Upper lobe of right lung (tissue), 1 donor: ENCODE results near the gene DDX51. TPM values are rescaled to one million over a fixed set of nuclear protein-coding genes. Genes with fewer than 3 reads are reported as not detected.

ENCODE experiments used
- ATAC-seq: fragments of 200-7000 bp; cut with Tn5 transposase; one replicate; pipeline ENCODE4 v1.9.1; 2020; ENCODE audit warnings: mild to moderate bottlenecking, moderate library complexity
- DNase-seq: peaks from one replicate; pipeline ENCODE4 v3.0.0-alpha.2; 2020
- H3K27ac ChIP-seq: fragments of 200-600 bp; one replicate; pipeline ENCODE4 v1.8.0; 2022
- H3K27me3 ChIP-seq: fragments of 200-600 bp; one replicate; pipeline ENCODE4 v1.8.0; 2022; ENCODE audit warnings: mild to moderate bottlenecking
- H3K36me3 ChIP-seq: fragments of 200-600 bp; one replicate; pipeline ENCODE4 v1.8.0; 2022
- H3K4me1 ChIP-seq: fragments of 200-600 bp; one replicate; pipeline ENCODE4 v1.8.0; 2022
- H3K4me3 ChIP-seq: fragments of 200-600 bp; one replicate; pipeline ENCODE4 v1.8.0; 2022; ENCODE audit warnings: mild to moderate bottlenecking
- H3K9me3 ChIP-seq: fragments of 200-600 bp; one replicate; pipeline ENCODE4 v1.8.0; 2022
- CTCF ChIP-seq: fragments of 200-600 bp; IDR thresholded peaks from one replicate; pipeline ENCODE4 v1.8.0; 2022; ENCODE audit warnings: antibody characterized with exemption
- intact Hi-C: fragments of 100-400 bp; cut with DNase I; formaldehyde crosslinking; loops from one replicate; pipeline ENCODE4 v1.11.0; 2022
- total RNA-seq: library from RNA; stranded (reverse); fragmentation: NEBNext Ultra II Directional; extraction: Animal tissue kit (Norgen Biotek cat#: 25700); gene quantifications from one replicate; pipeline ENCODE4 v1.2.1, GENCODE V29; 2021
- donor health status: DM: no; HTN: yes; CAD: no; lungs with severe emphysema.

The DDX51 gene
- total RNA-seq, 1 donor from 2014 or later = 16.2 TPM

DNA sequence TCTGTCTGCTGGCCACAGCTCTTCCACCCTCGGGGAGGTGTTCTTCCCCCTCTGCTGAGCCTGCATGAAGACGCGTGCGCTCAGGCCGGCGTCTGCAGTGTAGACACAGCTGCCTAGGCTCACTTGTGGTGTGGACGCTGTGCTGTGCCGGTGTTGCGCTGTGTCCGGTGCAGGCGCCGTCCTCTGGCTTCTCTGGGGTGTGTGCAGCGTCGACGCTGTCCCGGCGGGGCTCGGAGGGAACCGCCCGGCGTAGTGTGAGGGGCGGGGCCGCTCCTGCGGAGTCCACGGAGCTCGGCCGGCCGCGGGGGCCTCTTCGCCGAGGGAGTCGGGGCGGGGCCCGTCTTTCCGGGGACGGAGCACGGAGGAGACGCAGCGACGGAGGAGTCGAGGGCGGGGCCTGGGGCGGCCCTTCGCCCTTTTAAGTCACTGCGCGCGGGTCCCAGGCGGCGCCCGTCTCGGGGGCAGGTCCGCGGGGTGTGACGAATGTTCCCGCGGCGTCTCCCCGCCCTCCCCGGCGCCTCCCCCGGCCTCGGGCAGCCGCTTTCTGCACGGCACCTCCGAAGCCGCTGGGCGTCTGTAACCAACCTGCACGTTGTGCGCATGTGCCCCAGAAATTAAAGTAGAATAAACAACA lies 45.4 kb upstream of the DDX51 start:
- H3K27me3 ChIP-seq = no peaks in the 10 kb centered on the region
- peak overlapping the region; percentile 76 for H3K27ac ChIP-seq
- intact Hi-C loops = no loop called here
- H3K9me3 ChIP-seq = no peaks in the 10 kb centered on the region
- no peak for TF ChIP-seq CTCF
- ATAC-seq (peak; percentile 96), DNase-seq (peak; percentile 98)
- H3K36me3 ChIP-seq = no peaks in the 10 kb centered on the region
- H3K4me3 ChIP-seq = peak overlapping the region; percentile 71
- peaks cover 5% of the 10 kb centered on the region for H3K4me1 ChIP-seq

- Histone ChIP-seq H3K27me3 (no peaks in the 10 kb centered on the region), H3K36me3 (no peaks in the 10 kb centered on the region), H3K4me3 (peak overlapping the region; percentile 71), H3K4me1 (peaks cover 5% of the 10 kb centered on the region), H3K9me3 (no peaks in the 10 kb centered on the region), H3K27ac (peak overlapping the region; percentile 76)
- ATAC-seq (no peak), DNase-seq (no peak)
- no peak for TF ChIP-seq CTCF
- intact Hi-C loops = no loop called here
These were observed 44.8 kb upstream of the DDX51 start for GRCh38 chr12:132188916-132189325.

GRCh38 chr12:132188451-132188901 lies 44.4 kb upstream of the DDX51 start:
- H3K4me1 ChIP-seq = peaks cover 5% of the 10 kb centered on the region
- H3K27me3 ChIP-seq = no peaks in the 10 kb centered on the region
- TF ChIP-seq CTCF = no peak
- peak overlapping the region; percentile 71 for H3K4me3 ChIP-seq
- H3K36me3 ChIP-seq = no peaks in the 10 kb centered on the region
- intact Hi-C loops = no loop called here
- ATAC-seq = no peak
- H3K27ac ChIP-seq = no peak overlapping the region
- H3K9me3 ChIP-seq = no peaks in the 10 kb centered on the region
- no peak for DNase-seq

GRCh38 chr12:132187646-132188450 lies 43.7 kb upstream of the DDX51 start:
- ATAC-seq (no peak), DNase-seq (no peak)
- intact Hi-C loops = no loop called here
- no peaks in the 10 kb centered on the region for H3K9me3 ChIP-seq
- no peak for TF ChIP-seq CTCF
- no peak overlapping the region for H3K4me3 ChIP-seq
- H3K4me1 ChIP-seq = peaks cover 5% of the 10 kb centered on the region
- H3K36me3 ChIP-seq = no peaks in the 10 kb centered on the region
- no peaks in the 10 kb centered on the region for H3K27me3 ChIP-seq
- no peak overlapping the region for H3K27ac ChIP-seq

- Histone ChIP-seq H3K4me3 (no peak overlapping the region), H3K36me3 (no peaks in the 10 kb centered on the region), H3K27me3 (no peaks in the 10 kb centered on the region), H3K4me1 (peaks cover 5% of the 10 kb centered on the region), H3K9me3 (no peaks in the 10 kb centered on the region), H3K27ac (no peak overlapping the region)
- ATAC-seq (no peak), DNase-seq (no peak)
- TF ChIP-seq CTCF = no peak
- intact Hi-C loops = no loop called here
These were observed 42.9 kb upstream of the DDX51 start for GRCh38 chr12:132186857-132187620.
